ENCODE data around the gene GALK2.

The GALK2 gene

DNA sequence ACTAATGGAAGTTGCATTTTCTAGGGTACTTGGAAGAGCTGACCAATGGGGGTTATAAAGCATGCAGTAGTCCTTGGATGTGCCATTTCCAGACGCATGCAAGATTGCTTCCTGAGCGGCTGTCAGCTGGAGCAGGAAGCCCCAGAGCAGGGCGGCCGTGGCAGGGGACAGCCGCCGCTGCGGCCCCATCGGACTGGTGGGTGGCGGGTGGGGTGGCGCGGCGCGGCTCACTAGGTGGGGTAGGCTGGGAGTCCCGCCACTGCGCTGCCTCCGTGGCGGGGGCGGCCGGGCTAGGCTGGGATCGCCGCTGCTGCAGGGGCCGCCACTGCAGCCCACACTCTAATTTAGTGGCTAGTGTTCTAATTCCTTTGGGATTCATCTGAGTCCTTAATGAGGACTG is 196.4 kb downstream of the GALK2 start:
- no peak for DNase-seq

DNA sequence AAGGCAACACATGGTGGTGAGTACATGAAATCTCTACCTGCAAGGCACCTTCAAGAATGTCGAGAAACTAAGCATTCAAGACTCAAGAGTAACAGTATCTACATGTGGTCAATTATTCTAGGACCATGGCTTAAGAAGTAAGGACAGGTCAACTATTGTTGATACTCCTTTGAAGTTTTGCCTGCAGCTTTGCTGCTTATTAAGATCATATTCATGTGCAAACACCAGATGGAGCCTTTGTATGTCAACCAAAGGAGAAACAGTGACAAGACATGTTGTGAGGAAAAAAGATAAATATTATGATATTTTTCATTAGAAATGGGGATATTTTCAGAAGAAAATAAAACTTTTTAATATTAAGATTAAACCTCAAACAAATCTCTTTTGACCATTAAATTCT is 200.7 kb downstream of the GALK2 start:
- DNase-seq, result no peak

DNA sequence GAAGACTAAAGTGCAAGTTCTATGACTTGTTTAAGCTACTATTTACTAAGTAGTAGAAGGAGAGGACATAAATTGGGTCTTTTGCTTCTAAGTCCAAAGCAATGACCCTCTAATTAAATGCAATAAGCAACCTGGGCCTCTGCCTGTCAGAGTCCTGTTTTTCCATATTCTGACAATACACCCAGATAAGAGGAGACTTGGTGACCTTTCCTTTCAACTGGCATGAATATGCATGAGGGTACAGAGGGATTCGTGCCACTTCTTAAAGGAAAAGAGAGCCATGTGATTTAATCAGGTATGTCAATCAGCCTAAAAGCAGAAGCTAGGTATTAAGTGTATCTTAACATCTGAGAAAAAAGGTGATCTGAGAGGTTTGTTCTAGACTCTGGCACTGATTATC is 202.3 kb downstream of the GALK2 start:
- DNase-seq, result no peak

DNA sequence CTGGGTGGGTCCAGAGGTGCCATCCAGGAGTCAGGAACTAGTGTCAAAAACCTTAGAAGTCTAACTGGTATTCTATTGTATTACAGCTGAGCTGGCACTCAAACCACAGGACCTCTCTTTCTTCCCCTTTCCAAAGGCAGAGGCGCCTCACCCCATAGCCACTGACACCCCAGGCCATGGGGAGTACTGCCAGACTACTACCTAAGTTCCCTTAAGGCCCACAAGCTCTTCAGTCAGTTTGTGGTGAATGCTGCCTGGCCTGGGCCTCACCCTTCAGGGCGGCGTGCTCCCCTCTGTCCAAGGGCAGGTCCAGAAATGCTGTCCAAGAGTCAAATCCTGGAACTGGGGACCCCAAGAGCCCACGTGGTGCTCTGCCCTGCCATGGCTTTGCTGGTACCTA is 209.9 kb downstream of the GALK2 start:
- DNase-seq, result no peak

DNA sequence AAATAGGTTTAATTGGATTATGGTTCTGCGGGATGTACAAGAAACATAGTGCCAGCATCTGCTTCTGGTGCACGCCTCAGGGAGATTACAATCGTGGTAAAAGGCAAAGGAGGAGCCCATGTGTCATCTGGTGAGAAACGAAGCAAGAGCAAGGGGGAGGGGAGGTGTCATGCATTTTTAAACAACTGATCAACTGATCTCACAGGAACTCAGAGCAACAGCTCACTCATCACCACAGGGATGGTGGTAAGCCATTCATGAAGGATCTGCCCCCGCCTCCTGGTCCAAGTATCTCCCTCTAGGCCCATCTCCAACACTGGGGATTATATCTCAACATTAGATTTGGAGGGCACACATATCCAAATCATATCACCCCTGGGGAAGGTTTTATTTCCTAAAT is 210.9 kb downstream of the GALK2 start:
- no peak for DNase-seq

All from NCI-H187 treated with DMSO at 0.1 percent for 48 hours (cell line).